Measurements from ENCODE around the gene PPAN.

- TF ChIP-seq EZH2phosphoT487 (IDR thresholded peaks at IDR 0.05; ENCODE audit: insufficient read depth, low read depth) (no peak), EZH2 (IDR thresholded peaks at IDR 0.05; ENCODE audit: insufficient read depth, poor library complexity, severe bottlenecking) (no peak)
These were observed 36.7 kb downstream of the PPAN start for GRCh38 chr19:10142701-10143375.
